ENCODE measurements around the gene ACKR1. TPM values are rescaled to one million over a fixed set of nuclear protein-coding genes. Genes with fewer than 3 reads are reported as not detected.

The ACKR1 gene
- total RNA-seq, 3 donors from 2014 or later: 19.5 to 30.4 (median 27.6) TPM

DNA sequence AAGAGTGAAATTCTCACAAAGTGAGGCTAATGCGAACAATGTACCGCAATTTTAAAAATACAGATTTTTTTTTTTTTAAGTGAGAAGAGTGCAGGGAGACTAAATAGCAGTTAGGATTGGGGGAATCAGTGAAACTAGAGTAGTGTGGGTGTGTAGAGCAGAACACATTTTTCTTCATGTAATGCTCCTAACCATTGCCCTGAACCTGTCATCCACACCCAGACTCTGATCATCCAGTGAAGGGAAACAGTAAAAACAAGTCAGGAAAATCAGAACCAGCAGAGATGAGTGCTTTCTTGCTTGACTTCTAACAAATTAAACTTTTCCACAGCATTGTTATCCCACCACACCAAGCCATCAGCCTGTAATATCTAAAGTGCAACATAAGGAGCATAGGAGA is 24.2 kb upstream of the ACKR1 start:
- intact Hi-C loops (cut with DNase I, micrococcal nuclease): no loop called here
- Histone ChIP-seq H3K4me3 (no peak overlapping the region), H3K36me3 (ENCODE audit: low read depth) (no peaks in the 10 kb centered on the region), H3K9me3 (no peaks in the 10 kb centered on the region), H3K4me1 (ENCODE audit: low read depth) (no peaks in the 10 kb centered on the region)
- TF ChIP-seq, protein P1, sequence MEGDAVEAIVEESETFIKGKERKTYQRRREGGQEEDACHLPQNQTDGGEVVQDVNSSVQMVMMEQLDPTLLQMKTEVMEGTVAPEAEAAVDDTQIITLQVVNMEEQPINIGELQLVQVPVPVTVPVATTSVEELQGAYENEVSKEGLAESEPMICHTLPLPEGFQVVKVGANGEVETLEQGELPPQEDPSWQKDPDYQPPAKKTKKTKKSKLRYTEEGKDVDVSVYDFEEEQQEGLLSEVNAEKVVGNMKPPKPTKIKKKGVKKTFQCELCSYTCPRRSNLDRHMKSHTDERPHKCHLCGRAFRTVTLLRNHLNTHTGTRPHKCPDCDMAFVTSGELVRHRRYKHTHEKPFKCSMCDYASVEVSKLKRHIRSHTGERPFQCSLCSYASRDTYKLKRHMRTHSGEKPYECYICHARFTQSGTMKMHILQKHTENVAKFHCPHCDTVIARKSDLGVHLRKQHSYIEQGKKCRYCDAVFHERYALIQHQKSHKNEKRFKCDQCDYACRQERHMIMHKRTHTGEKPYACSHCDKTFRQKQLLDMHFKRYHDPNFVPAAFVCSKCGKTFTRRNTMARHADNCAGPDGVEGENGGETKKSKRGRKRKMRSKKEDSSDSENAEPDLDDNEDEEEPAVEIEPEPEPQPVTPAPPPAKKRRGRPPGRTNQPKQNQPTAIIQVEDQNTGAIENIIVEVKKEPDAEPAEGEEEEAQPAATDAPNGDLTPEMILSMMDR (IDR thresholded peaks at IDR 0.05): no peak
- DNase-seq (no peak), ATAC-seq (no peak)

DNA sequence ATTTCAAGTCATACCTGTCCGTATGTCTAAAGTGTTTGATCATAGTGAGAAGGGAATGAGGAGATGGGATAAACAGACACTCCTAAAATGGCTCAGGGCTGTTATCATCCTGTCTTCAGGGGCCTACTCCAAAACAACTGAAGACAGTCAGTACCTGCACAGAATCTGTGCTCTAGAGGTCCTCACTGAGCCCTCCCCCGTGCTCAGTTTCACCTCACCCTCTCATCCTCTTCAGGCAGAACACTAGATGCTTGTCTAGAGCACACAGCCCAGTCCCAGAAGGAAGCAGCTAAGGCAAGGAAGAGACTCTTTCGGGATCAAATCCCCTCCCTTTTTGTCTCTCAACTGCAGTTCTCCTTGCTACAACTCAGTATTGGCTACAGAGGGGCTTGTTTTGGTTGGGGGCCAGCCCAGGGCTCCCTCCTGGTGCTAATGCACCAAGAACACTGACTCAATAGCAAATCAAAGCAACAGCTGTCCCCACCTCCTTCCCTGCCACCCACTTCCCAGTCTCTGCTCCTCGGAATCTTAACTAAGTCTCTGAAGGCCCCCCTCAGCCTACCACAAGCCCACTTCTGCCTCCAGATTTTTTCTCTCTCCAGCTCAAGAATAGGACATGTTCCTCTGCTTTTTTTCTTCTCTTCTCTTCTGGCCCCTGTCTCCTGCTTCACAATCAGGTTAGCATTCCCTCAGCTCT is 23.2 kb upstream of the ACKR1 start:
- H3K4me1 ChIP-seq (ENCODE audit: low read depth): no peaks in the 10 kb centered on the region
- TF ChIP-seq, protein P1 (IDR thresholded peaks at IDR 0.05): no peak
- intact Hi-C loops (cut with DNase I, micrococcal nuclease): no loop called here
- no peak overlapping the region for H3K4me3 ChIP-seq
- H3K36me3 ChIP-seq (ENCODE audit: low read depth): no peaks in the 10 kb centered on the region
- no peak for ATAC-seq
- H3K9me3 ChIP-seq: no peaks in the 10 kb centered on the region
- DNase-seq: no peak

DNA sequence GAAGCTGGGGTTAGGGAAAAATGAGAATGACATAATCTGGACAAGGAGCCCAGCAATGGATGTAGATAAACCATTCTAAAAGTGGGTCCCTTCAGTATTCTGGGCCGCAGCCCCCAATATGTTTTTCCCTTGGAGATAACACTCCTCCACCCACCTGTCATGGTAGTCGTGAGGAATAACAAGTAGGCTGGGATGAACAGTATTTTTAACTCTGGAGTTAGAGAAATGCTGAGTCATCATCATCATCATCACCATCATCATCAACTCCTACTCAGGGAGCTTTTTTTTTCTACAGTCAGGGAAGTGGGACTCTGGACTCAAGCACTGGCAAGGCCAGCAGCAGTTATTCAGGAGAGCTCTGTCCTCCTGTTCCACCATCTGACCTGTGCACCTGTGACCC is 20.5 kb upstream of the ACKR1 start:
- no peak for ATAC-seq
- Histone ChIP-seq H3K4me1 (ENCODE audit: low read depth) (no peaks in the 10 kb centered on the region), H3K36me3 (ENCODE audit: low read depth) (no peaks in the 10 kb centered on the region), H3K9me3 (no peaks in the 10 kb centered on the region), H3K4me3 (no peak overlapping the region)
- TF ChIP-seq, protein P1 (IDR thresholded peaks at IDR 0.05): no peak
- no peak for DNase-seq
- intact Hi-C loops (cut with DNase I, micrococcal nuclease): no loop called here

DNA sequence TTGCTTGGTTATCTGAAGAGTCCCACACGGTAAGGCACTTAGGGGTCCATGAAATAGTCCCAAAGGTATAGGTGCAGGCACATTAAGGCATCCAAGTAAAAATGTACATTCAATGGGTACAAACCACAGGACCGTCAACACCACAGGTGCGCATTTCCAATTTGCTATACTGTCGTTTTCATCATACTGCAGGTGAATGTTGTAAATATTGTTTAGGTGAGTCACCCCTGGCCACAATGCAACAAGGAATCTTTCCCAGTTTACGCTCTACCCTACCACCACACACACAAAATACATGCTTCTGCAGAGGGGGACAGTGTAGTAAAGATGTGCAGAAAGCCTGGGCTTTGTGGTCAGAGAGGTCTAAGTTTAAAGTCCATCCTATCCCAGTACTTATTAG is 19.6 kb upstream of the ACKR1 start:
- Histone ChIP-seq H3K36me3 (ENCODE audit: low read depth) (no peaks in the 10 kb centered on the region), H3K4me1 (ENCODE audit: low read depth) (no peaks in the 10 kb centered on the region), H3K9me3 (no peaks in the 10 kb centered on the region), H3K4me3 (no peak overlapping the region)
- ATAC-seq (no peak), DNase-seq (no peak)
- TF ChIP-seq, protein P1 (IDR thresholded peaks at IDR 0.05): no peak
- intact Hi-C loops (cut with DNase I, micrococcal nuclease): no loop called here

DNA sequence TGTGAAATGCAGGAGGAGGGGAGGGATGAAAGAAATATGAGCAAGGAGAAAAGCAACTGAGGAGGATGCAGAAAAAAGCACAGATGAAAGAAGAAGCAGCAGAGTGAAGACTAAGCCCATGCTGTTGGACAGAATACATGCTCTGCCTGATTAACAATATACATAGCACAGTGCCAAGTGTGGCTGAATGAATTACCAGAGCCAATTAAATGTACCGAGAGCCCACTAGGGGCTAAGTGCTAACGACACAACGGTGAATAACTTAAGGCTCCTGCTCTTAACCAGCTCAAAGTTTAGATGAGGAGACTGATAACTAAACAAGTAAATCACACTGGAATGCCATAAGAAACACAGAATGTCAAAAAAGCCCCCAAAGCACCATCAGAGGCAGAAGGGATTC is 17.6 kb upstream of the ACKR1 start:
- ATAC-seq: no peak

More for the DNA sequence above, 17.6 kb upstream of the ACKR1 start:
- TF ChIP-seq, protein P1 (IDR thresholded peaks at IDR 0.05): no peak
- intact Hi-C loops (cut with DNase I, micrococcal nuclease): no loop called here
- no peak overlapping the region for H3K4me3 ChIP-seq
- H3K4me1 ChIP-seq (ENCODE audit: low read depth): no peaks in the 10 kb centered on the region
- no peaks in the 10 kb centered on the region for H3K36me3 ChIP-seq (ENCODE audit: low read depth)
- no peaks in the 10 kb centered on the region for H3K9me3 ChIP-seq
- DNase-seq: no peak
